ENCODE results near the gene MARCKSL1.
A peak's percentile ranks its signal among the peaks of the same experiment; 100 is the strongest.

MARCKSL1 gene

DNA sequence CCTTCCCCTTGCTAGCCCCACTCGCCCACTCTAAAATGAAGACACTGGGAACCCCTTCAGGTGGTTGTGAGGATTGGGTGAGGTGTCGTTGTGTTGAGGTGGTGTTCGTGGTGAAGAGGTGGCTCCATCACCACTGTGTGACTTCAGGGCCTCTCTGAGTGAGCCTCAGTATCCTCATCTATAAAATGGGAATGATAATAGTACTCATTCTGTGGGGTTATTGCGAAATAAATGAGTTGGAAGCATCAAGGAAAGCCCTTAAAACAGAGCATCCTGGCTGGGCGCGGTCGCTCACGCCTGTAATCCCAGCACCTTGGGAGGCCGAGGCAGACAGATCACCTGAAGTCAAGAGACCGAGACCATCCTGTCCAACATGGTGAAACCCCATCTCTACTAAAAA, 6.7 kb upstream of the MARCKSL1 start:
- TF ChIP-seq, protein P1, sequence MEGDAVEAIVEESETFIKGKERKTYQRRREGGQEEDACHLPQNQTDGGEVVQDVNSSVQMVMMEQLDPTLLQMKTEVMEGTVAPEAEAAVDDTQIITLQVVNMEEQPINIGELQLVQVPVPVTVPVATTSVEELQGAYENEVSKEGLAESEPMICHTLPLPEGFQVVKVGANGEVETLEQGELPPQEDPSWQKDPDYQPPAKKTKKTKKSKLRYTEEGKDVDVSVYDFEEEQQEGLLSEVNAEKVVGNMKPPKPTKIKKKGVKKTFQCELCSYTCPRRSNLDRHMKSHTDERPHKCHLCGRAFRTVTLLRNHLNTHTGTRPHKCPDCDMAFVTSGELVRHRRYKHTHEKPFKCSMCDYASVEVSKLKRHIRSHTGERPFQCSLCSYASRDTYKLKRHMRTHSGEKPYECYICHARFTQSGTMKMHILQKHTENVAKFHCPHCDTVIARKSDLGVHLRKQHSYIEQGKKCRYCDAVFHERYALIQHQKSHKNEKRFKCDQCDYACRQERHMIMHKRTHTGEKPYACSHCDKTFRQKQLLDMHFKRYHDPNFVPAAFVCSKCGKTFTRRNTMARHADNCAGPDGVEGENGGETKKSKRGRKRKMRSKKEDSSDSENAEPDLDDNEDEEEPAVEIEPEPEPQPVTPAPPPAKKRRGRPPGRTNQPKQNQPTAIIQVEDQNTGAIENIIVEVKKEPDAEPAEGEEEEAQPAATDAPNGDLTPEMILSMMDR (IDR thresholded peaks at IDR 0.05; ENCODE audit: insufficient read depth, low read length, missing control alignments): no peak
- no peak overlapping the region for H3K4me3 ChIP-seq (ENCODE audit: low read depth, low read length)
- ChIA-PET CTCF (interaction anchor here (2.3 kb wide), 1 partner anchor 128 kb away, joined by 10 read pairs; no protein-coding TSS in a partner anchor), POLR2A (no interaction called here)
- no peak for DNase-seq (ENCODE audit: low read depth, low spot score)

- ChIA-PET POLR2A (no interaction called here), CTCF (interaction anchor here (2.3 kb wide), 1 partner anchor 127 kb away, joined by 10 read pairs; no protein-coding TSS in a partner anchor)
- TF ChIP-seq, protein P1 (IDR thresholded peaks at IDR 0.05; ENCODE audit: insufficient read depth, low read length, missing control alignments): no peak
- H3K4me3 ChIP-seq (ENCODE audit: low read depth, low read length): no peak overlapping the region
- DNase-seq (ENCODE audit: low read depth, low spot score): no peak
Measured at GRCh38 chr1:32341971-32342370, 5.9 kb upstream of the MARCKSL1 start.

- DNase-seq (ENCODE audit: low read depth, low spot score): no peak
- ChIA-PET POLR2A (interaction anchor here (0.6 kb wide), 1 partner anchor 44 kb away, joined by 3 read pairs; no protein-coding TSS in a partner anchor), CTCF (interaction anchor here (0.6 to 1.0 kb wide), 2 partner anchors 60 to 114 kb away, joined by 3 read pairs; no protein-coding TSS in a partner anchor)
- TF ChIP-seq, protein P1 (IDR thresholded peaks at IDR 0.05; ENCODE audit: insufficient read depth, low read length, missing control alignments): no peak
- H3K4me3 ChIP-seq (ENCODE audit: low read depth, low read length): no peak overlapping the region
Measured at GRCh38 chr1:32341186-32341757, 5.2 kb upstream of the MARCKSL1 start.

DNA sequence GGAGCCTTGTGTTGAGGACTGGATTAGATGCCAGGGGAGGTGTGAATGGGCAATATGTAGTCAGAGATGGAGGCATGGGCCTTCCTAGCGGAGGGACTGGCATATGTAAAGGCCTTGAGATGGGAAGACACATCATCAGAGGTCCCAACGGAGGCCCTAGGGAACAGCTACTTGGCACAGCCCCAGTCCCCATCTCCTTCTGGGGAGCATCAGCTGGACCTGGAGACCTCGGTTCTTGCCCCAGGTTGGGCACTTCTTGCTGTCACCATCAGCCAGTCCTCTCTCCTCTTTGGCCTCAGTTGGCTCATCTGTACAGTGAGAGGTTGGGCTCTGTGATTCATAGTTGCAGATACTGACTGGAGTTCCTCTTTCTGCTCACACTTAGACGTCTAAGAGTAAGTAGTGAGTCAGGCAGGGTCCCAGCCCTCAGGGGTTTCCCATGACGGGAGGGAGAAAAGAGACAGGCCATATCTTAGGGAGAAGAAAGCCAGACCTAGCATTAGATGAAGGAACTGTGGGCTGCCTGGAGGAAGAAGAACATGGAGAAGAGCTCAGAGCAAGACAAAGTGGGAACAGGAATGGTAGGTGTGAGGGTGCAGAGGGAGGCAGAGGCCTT, 3.4 kb upstream of the MARCKSL1 start:
- TF ChIP-seq, protein P1 (IDR thresholded peaks at IDR 0.05; ENCODE audit: insufficient read depth, low read length, missing control alignments): no peak
- ChIA-PET CTCF (no interaction called here), POLR2A (no interaction called here)
- no peak overlapping the region for H3K4me3 ChIP-seq (ENCODE audit: low read depth, low read length)
- peak; percentile 10 for DNase-seq (ENCODE audit: low read depth, low spot score)

- CTCF ChIA-PET: no interaction called here
- no peak for DNase-seq (ENCODE audit: low read depth, low spot score)
- no peak overlapping the region for H3K4me3 ChIP-seq (ENCODE audit: low read depth, low read length)
- TF ChIP-seq, protein P1 (IDR thresholded peaks at IDR 0.05; ENCODE audit: insufficient read depth, low read length, missing control alignments): no peak
- POLR2A ChIA-PET: no interaction called here
Measured at GRCh38 chr1:32338637-32339145, 2.7 kb upstream of the MARCKSL1 start.

- ChIA-PET CTCF (interaction anchor here (1.1 to 2.8 kb wide), 3 partner anchors 9 to 122 kb away, joined by 6 to 15 read pairs (median 6); no protein-coding TSS in a partner anchor), POLR2A (no interaction called here)
- TF ChIP-seq, protein P1 (IDR thresholded peaks at IDR 0.05; ENCODE audit: insufficient read depth, low read length, missing control alignments): no peak
- H3K4me3 ChIP-seq (ENCODE audit: low read depth, low read length): no peak overlapping the region
- no peak for DNase-seq (ENCODE audit: low read depth, low spot score)
Measured at GRCh38 chr1:32337855-32338636, 2.0 kb upstream of the MARCKSL1 start.

All from AG04449 (cell line).